Measurements from ENCODE around the gene ERCC3. TPM values are rescaled to one million over a fixed set of nuclear protein-coding genes. Genes with fewer than 3 reads are reported as not detected.

Gene ERCC3
- total RNA-seq, 1 donor from 2014 or later = 68.9 TPM

DNA sequence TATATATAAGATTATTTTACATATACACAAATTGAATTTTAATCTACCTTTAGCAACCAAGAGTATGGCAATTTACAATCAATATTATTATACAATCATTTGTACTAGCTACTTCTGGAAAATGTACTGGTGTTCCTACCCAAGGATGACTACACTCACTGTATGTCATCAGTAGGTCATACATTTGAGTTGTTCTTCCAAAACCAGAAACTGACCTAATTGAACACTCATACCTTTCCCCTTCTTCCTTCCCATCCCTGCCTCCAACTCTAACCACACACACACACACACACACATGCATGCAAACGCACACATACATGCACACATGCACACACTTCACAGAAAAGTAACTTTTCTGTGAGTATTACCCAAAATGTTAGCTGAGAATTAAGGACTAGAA, 8.2 kb upstream of the ERCC3 start:
- H3K36me3 Mint-ChIP-seq = no peaks in the 10 kb centered on the region

GRCh38 chr2:127293386-127293747, 577 bp downstream of the ERCC3 start:
- Histone ChIP-seq H3K4me1 (peaks cover 7% of the 10 kb centered on the region), H4K20me1 (ENCODE audit: low read depth) (no peaks in the 10 kb centered on the region), H3K9me3 (ENCODE audit: low read depth) (no peaks in the 10 kb centered on the region), H2AFZ (replicated peaks) (peak overlapping the region; percentile 91), H3K27ac (no peak overlapping the region), H3K27me3 (no peaks in the 10 kb centered on the region), H3K9ac (peak overlapping the region; percentile 77), H3F3A (ENCODE audit: low read depth) (peaks cover 10% of the 10 kb centered on the region), H3K4me2 (peak overlapping the region; percentile 86), H3K4me3 (peak overlapping the region; percentile 80), H3K79me2 (ENCODE audit: low read depth) (peaks cover 25% of the 10 kb centered on the region), H3K36me3 (peaks cover 6% of the 10 kb centered on the region)
- H3K27me3 Mint-ChIP-seq (ENCODE audit: insufficient read depth, low read depth) = peaks cover 2% of the 10 kb centered on the region
- H3K4me3 Mint-ChIP-seq = peak overlapping the region; percentile 99
- peaks cover 14% of the 10 kb centered on the region for H3K4me1 Mint-ChIP-seq
- H3K9me3 Mint-ChIP-seq = no peaks in the 10 kb centered on the region
- TF ChIP-seq EZH2phosphoT487 (IDR thresholded peaks at IDR 0.05) (no peak), EZH2 (IDR thresholded peaks at IDR 0.05) (no peak)
- TF ChIP-seq, protein P1, sequence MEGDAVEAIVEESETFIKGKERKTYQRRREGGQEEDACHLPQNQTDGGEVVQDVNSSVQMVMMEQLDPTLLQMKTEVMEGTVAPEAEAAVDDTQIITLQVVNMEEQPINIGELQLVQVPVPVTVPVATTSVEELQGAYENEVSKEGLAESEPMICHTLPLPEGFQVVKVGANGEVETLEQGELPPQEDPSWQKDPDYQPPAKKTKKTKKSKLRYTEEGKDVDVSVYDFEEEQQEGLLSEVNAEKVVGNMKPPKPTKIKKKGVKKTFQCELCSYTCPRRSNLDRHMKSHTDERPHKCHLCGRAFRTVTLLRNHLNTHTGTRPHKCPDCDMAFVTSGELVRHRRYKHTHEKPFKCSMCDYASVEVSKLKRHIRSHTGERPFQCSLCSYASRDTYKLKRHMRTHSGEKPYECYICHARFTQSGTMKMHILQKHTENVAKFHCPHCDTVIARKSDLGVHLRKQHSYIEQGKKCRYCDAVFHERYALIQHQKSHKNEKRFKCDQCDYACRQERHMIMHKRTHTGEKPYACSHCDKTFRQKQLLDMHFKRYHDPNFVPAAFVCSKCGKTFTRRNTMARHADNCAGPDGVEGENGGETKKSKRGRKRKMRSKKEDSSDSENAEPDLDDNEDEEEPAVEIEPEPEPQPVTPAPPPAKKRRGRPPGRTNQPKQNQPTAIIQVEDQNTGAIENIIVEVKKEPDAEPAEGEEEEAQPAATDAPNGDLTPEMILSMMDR (IDR thresholded peaks at IDR 0.05) = no peak
- peaks cover 23% of the 10 kb centered on the region for H3K36me3 Mint-ChIP-seq
- no peak overlapping the region for H3K27ac Mint-ChIP-seq
- no peak for DNase-seq (ENCODE audit: low spot score)

More for the DNA sequence above, 8.2 kb upstream of the ERCC3 start:
- no peak for DNase-seq (ENCODE audit: low spot score)
- peaks cover 4% of the 10 kb centered on the region for H3K36me3 ChIP-seq
- no peak overlapping the region for H2AFZ ChIP-seq (replicated peaks)
- peaks cover 6% of the 10 kb centered on the region for H3F3A ChIP-seq (ENCODE audit: low read depth)
- no peaks in the 10 kb centered on the region for H3K27me3 ChIP-seq
- H3K9me3 ChIP-seq (ENCODE audit: low read depth) = no peaks in the 10 kb centered on the region
- H3K4me1 Mint-ChIP-seq = no peaks in the 10 kb centered on the region
- H3K4me3 ChIP-seq = no peak overlapping the region
- TF ChIP-seq EZH2 (IDR thresholded peaks at IDR 0.05) (no peak), EZH2phosphoT487 (IDR thresholded peaks at IDR 0.05) (no peak)
- TF ChIP-seq, protein P1 (IDR thresholded peaks at IDR 0.05) = no peak
- no peaks in the 10 kb centered on the region for H4K20me1 ChIP-seq (ENCODE audit: low read depth)
- H3K4me1 ChIP-seq = no peaks in the 10 kb centered on the region
- no peak overlapping the region for H3K4me2 ChIP-seq
- no peak overlapping the region for H3K27ac Mint-ChIP-seq
- H3K27ac ChIP-seq = no peak overlapping the region
- no peaks in the 10 kb centered on the region for H3K79me2 ChIP-seq (ENCODE audit: low read depth)
- H3K4me3 Mint-ChIP-seq = no peak overlapping the region
- no peaks in the 10 kb centered on the region for H3K9me3 Mint-ChIP-seq
- H3K9ac ChIP-seq = no peak overlapping the region
- no peaks in the 10 kb centered on the region for H3K27me3 Mint-ChIP-seq (ENCODE audit: insufficient read depth, low read depth)

GRCh38 chr2:127288274-127288673, 5.7 kb downstream of the ERCC3 start:
- H3K4me3 Mint-ChIP-seq = no peak overlapping the region
- DNase-seq (ENCODE audit: low spot score) = no peak

More at GRCh38 chr2:127288274-127288673, 5.7 kb downstream of the ERCC3 start:
- Histone ChIP-seq H3K9ac (no peak overlapping the region), H3K9me3 (ENCODE audit: low read depth) (no peaks in the 10 kb centered on the region), H3K36me3 (peaks cover 25% of the 10 kb centered on the region), H3K4me1 (peaks cover 6% of the 10 kb centered on the region), H2AFZ (replicated peaks) (no peak overlapping the region), H3K79me2 (ENCODE audit: low read depth) (peaks cover 34% of the 10 kb centered on the region), H3K27me3 (no peaks in the 10 kb centered on the region), H3K27ac (no peak overlapping the region), H3K4me2 (no peak overlapping the region), H3F3A (ENCODE audit: low read depth) (no peaks in the 10 kb centered on the region), H4K20me1 (ENCODE audit: low read depth) (no peaks in the 10 kb centered on the region), H3K4me3 (no peak overlapping the region)
- Mint-ChIP-seq H3K27me3 (ENCODE audit: insufficient read depth, low read depth) (peaks cover 3% of the 10 kb centered on the region), H3K36me3 (peaks cover 60% of the 10 kb centered on the region), H3K4me1 (peaks cover 8% of the 10 kb centered on the region), H3K27ac (no peak overlapping the region), H3K9me3 (peaks cover 9% of the 10 kb centered on the region)
- TF ChIP-seq EZH2 (IDR thresholded peaks at IDR 0.05) (no peak), EZH2phosphoT487 (IDR thresholded peaks at IDR 0.05) (no peak)
- TF ChIP-seq, protein P1 (IDR thresholded peaks at IDR 0.05) = no peak
